ENCODE results near the gene MSH4.
"Not testable (repeated sequence)": the region's sequence is repeated elsewhere in the genome, so short reads cannot be mapped to it uniquely, and the experiment has no call there.

Gene MSH4

GRCh38 chr1:75943037-75943436 is 146.4 kb downstream of the MSH4 start:
- not testable (repeated sequence) for H3K36me3 Mint-ChIP-seq (ENCODE audit: low read depth); H3K4me1 Mint-ChIP-seq (ENCODE audit: low read depth); H3K27me3 Mint-ChIP-seq; H3K4me3 Mint-ChIP-seq; H3K27ac Mint-ChIP-seq; DNase-seq
- peaks cover 12% of the 10 kb centered on the region for H3K9me3 Mint-ChIP-seq

DNA sequence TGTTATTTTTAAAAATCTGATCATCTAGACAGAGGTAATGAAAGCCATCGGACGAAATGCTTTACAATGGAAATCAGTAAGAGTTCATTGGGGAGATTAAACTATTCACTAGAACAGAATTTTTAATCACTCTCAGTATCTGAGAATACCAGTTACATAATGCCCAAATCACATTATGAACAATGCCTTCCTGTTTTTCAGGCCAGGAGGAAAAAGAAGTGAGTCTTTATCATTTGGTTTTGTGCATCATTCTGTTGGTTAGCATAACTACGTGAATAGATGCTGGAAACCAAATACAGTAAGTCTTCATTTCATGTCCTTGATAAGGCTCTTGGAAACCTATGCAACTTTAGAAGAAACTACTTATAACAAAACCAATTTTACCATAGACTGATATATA is 153.5 kb downstream of the MSH4 start:
- Mint-ChIP-seq H3K36me3 (ENCODE audit: low read depth) (no peaks in the 10 kb centered on the region), H3K27me3 (no peaks in the 10 kb centered on the region), H3K27ac (no peak overlapping the region), H3K4me1 (ENCODE audit: low read depth) (no peaks in the 10 kb centered on the region), H3K4me3 (no peak overlapping the region), H3K9me3 (peaks cover 4% of the 10 kb centered on the region)
- DNase-seq, result no peak

GRCh38 chr1:75952016-75952415 is 155.3 kb downstream of the MSH4 start:
- no peak for DNase-seq
- Mint-ChIP-seq H3K4me1 (ENCODE audit: low read depth) (no peaks in the 10 kb centered on the region), H3K9me3 (no peaks in the 10 kb centered on the region), H3K36me3 (ENCODE audit: low read depth) (no peaks in the 10 kb centered on the region), H3K4me3 (no peak overlapping the region), H3K27ac (no peak overlapping the region), H3K27me3 (no peaks in the 10 kb centered on the region)

GRCh38 chr1:75953461-75953860 is 156.8 kb downstream of the MSH4 start:
- no peak overlapping the region for H3K4me3 Mint-ChIP-seq
- no peak overlapping the region for H3K27ac Mint-ChIP-seq
- no peaks in the 10 kb centered on the region for H3K4me1 Mint-ChIP-seq (ENCODE audit: low read depth)
- no peaks in the 10 kb centered on the region for H3K27me3 Mint-ChIP-seq
- no peaks in the 10 kb centered on the region for H3K36me3 Mint-ChIP-seq (ENCODE audit: low read depth)
- no peaks in the 10 kb centered on the region for H3K9me3 Mint-ChIP-seq
- DNase-seq, result no peak

DNA sequence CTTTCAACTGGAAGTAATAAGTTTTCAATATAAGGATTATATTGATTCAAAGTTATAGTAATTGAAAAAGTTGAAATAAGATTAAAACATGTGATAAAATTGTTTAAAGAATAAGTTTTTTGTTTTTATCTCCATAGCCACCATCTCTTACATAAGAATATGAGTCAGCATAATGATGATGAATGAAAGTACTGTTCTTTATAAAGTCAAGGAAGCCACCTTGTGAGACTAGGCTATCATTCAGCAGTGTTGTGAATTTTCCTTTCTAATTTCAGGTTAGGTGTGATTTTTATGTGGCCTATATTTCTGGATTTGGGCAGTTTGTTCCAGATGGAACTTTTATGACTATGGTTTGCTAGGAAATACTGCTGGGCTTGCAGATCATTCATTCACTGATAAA is 157.9 kb downstream of the MSH4 start:
- no peak overlapping the region for H3K4me3 Mint-ChIP-seq
- no peaks in the 10 kb centered on the region for H3K9me3 Mint-ChIP-seq
- no peaks in the 10 kb centered on the region for H3K27me3 Mint-ChIP-seq
- no peaks in the 10 kb centered on the region for H3K4me1 Mint-ChIP-seq (ENCODE audit: low read depth)
- no peaks in the 10 kb centered on the region for H3K36me3 Mint-ChIP-seq (ENCODE audit: low read depth)
- no peak for DNase-seq
- H3K27ac Mint-ChIP-seq, result no peak overlapping the region
